Measurements from ENCODE around the gene CALML6.
"Not testable (repeated sequence)": the region's sequence is repeated elsewhere in the genome, so short reads cannot be mapped to it uniquely, and the experiment has no call there.

Gene CALML6, protein sequence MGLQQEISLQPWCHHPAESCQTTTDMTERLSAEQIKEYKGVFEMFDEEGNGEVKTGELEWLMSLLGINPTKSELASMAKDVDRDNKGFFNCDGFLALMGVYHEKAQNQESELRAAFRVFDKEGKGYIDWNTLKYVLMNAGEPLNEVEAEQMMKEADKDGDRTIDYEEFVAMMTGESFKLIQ

DNA sequence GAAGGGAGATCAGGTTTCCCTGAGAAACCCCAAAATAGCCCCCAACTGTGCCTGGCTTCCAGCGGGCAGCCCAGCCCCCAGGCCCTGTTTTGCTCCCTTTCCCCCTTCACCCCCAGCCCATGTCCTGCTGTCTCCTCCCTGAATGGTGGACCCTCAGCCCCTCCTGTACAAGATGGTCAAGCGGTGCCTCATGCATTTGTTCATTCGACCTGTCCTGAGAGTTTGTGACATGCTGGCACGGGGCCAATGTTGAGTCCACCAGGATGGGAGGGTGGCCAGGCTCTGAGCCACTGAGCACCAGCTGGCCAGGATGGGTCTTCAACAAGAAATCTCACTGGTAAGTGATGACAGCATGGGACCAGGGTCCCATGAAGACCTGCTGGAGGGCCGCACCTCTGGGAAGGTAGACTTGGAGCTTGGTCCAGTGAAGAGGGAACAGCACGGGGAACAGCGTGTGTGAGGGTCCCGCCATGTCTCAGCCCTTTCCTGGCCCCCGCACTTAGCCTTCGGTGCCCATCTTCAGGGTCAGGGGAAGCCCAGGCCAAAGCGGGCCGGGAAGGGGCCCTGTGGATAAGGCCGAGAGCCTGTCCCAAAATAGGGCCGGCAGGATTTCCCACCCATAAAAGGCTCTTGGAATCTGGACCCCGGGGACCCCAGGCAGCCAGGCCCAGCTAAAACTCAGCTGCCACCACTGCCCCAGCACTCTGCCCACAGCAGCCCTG is at the start of gene CALML6:
Gene CALML6, plus strand, starts transcription at position 290 of the 722 bp plus-strand sequence. Its CDS starts 21 bp downstream, at position 311.
- DNase-seq (ENCODE audit: low spot score), result no peak
- FAIRE-seq, result no peak

DNA sequence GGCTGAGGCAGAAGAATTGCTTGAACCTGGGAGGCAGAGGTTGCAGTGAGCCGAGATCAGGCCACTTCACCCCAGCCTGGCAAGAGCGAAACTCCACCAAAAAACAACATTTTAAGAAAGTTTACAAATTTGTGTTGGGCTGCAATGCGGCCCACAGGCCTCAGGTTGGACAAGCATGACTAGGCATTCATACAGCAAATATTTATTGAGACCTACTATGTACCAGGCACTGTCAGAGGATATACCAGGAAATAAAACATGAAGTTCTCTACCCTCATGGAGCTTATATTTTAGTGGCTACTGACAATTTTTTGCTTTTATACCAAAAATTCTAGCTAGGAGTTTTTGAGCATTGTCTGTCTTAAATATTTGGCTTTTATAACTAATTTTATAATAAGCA is 47.9 kb upstream of the CALML6 start:
- FAIRE-seq, result no peak
- no peak for DNase-seq (ENCODE audit: low spot score)

DNA sequence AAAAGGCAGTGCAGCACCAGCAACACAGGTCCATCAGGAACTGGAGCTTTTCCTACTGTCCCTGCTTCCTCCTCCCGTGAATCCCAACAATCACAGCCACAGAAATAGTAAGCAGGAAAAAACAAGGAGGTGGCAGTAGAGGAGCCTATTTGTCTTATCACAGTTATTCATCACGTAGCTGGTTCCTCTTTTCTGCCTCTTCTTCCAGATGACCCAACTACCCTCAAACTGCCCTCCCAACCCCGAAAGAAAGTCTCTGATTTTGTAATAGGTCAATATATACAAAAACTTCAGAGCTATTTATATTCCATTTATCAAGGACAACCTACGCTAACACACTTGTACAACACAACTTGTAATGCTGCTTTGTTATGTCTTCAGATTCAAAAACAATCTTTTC is 45.6 kb upstream of the CALML6 start:
- DNase-seq (ENCODE audit: low spot score) (no peak), FAIRE-seq (no peak)

DNA sequence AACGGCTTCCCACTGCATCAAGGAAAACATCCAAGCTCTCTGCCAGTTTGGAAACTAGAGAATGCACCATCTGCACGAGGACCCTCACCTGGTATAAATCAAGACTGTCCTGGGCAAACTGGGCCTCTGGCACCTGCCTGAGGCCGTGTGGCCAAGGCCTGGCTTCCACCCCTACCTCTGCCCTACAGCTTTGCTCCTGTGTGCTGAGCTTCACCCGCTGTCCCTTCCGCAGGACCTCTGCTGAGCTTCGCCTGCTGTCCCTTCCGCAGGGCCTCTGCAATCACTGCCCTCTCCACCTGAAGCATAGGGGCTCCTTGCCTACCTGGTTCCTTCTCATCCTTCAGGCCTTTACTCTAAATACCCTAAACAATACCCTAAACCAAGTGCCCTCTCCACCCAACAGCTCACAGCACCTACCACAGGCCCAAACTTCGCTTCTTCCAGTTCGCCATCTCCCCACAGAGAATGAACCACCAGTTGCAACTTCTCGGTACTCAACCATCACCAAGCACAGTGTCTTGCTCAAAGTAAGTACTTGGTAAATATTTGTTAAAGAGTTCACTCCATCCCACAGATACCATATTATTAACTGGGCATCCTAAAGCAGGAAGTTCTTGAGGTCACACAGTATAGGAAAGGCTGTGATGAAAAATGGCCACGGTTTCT is 42.6 kb upstream of the CALML6 start:
- FAIRE-seq (no peak), DNase-seq (ENCODE audit: low spot score) (no peak)

DNA sequence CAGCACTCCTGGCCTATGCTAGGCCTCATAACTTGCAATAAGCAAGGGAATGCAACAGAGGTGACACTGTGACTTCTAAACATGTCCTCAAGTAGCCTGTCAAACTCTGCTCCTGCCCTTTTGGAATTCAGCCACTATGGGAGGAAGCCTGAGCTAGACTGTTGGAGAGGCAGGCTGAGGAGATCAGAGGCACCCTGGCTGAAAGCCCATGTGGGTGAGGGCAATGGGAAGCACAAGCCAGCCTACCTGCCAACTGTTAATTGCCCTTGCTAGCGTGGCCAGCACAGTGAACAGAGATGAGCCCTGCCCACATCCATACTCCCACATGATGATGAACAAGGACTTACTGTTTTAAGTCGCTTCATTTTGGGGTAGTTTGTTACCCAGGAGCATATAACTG is 41.9 kb upstream of the CALML6 start:
- FAIRE-seq (no peak), DNase-seq (ENCODE audit: low spot score) (no peak)

DNA sequence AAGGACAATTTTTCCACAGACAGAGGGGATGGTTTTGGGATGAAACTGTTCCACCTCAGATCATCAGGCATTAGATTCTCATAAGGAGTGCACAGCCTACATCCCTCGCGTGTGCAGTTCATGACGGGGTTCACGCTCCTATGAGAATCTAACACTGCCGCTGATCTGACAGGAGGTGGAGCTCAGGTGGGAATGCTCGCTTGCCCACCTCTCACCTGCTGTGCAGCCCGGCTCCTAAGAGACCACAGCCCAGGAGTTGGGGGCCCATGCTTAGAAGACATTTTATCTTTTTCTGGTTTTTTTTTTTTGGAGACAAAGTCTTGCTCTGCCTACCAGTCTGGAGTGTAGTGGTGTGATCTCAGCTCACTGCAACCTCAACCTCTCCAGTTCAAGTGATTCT is 40.2 kb upstream of the CALML6 start:
- no peak for DNase-seq (ENCODE audit: low spot score)
- FAIRE-seq, result no peak

DNA sequence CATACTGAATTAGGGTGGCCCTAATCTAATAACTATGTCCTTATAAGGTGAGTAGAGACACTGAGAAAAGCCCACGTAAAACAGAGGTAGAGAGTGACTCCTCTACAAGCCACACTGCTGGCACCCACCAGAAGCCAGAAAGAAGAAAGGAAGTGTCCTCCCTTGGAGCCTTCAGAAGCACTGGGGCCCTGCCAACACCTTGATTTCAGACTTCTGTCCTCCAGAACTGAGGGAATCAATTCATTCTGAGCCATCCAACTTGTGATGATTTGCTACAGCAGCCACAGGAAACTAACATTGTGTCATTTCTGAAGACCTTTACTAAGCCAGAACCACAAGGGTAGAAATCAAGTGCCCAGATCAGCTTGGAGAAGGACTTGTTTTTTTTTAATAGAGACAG is 39.1 kb upstream of the CALML6 start:
- no peak for FAIRE-seq

DNA sequence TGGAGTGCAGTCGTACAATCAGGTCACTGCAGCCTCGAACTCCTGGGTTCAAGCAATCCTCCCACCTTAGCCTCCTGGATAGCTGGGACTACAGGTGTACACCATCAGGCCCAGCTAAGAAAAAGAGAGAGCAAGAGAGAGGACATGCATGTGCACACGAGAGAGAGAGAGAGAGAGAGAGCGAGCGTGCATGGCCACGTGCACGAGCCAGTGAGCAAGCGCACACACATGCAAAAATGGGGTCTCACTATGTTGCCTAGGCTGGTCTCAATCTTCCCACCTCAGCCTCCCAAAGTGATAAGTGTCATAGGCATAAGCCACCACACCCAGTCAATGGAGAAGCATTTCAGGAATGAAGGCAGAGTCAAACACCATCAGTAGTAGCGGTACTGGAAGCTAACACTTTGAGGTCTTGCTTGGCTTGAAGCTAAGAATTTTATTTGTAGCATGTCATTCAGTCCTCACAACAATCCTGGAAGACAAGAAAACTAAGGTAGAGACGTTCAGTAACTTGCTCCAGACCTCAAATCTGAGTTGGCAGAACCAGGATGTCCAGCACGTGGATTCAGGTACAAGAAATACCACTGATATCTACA is 38.6 kb upstream of the CALML6 start:
- no peak for FAIRE-seq
- DNase-seq (ENCODE audit: low spot score), result no peak

More for the DNA sequence above, 39.1 kb upstream of the CALML6 start:
- DNase-seq (ENCODE audit: low spot score), result no peak

DNA sequence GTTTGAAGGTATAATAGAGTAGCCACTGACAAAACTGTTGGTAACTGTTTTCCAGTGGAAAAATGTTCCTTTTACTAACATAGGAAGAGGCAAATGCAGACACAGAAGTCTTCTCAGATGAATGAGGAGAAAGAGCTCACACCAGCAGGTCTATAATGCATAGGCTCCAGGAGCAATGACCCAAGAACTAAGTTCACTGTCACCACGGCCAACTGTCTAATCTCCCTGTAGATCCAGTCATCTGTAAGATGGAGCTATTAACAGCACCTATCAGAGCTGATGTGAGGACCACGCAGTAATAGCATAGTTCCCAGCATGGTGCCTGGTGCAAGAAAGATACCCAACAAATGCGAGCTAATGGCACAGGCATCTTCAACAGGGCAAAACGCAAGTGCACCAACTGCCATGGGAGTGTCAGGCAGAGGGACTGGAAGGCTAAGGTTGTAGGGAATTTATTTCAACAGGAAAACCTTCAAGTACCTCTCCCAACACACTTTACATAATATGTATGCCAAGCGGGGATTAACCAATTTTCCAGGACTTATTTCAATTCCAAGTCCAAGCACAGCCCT is 37.1 kb upstream of the CALML6 start:
- DNase-seq (ENCODE audit: low spot score) (no peak), FAIRE-seq (no peak)

DNA sequence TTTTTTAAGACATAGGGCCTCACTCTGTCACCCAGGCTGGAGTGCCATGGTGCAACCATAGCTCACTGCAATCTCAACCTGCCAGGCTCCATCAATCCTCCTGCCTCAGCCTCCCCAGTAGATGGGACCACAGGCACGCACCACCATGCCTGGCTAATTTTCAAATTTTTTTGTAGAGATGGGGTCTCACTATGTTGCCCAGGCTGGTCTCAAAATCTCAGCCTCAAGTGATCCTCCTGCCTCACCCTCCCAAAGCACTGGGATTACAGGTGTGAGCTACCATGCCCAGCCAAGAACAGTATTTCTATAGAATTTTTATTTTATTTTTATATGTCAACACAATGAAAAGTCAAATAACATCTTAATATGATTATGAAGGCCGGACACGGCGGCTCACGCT is 35.1 kb upstream of the CALML6 start:
- FAIRE-seq, result no peak

DNA sequence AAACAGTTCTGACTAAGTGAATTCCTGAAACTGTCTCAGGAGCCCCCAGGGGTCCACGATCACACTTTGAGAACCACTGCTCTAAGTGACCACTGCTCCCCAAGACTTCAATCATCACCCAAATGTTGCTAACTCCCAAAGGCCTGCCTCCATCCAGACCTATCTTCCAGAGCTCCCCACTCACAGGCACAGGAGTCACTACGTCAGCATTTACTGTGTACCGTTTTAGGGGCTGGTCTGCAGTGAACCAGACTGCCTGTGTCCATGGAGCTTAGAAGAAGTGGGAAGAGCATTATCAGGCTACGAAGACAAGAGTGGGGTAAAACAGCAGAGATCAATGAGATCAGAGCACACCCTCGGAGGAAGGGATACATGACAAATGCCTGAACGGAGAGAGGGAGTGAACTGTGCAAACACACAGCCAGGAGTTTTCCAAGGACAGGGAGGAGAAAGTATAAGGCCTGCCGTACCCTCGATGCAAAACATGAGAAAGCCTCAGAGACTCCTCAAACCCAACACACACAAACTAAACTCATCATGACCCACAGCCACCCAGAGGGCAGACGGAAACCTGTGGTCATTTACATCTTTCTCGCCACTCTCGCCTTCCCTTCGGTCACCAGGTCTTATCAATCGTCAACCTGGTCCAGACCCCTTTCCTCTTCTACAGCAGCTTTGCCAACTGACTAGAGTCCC is 34.3 kb upstream of the CALML6 start:
- no peak for DNase-seq (ENCODE audit: low spot score)
- FAIRE-seq, result no peak

More for the DNA sequence above, 35.1 kb upstream of the CALML6 start:
- DNase-seq (ENCODE audit: low spot score), result no peak

DNA sequence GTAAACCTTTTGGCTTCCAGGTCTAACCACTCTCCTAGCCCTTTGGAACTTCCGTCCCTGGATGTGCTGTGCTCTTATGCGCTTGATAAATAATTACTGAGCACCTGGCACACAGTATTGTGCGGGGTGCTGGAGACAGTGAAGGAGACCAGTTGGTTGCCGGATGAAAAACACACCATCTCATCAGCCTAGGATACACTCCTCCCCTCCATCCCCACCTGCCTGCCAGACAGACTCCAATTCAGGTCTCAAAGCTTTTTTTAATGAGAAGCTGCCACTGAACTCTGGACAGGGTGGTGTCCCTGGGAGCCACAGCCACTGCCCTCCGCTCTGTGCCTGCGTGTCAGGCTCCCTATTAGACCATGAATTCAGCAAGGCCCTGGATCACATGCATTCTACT is 33.3 kb upstream of the CALML6 start:
- no peak for FAIRE-seq
- no peak for DNase-seq (ENCODE audit: low spot score)

DNA sequence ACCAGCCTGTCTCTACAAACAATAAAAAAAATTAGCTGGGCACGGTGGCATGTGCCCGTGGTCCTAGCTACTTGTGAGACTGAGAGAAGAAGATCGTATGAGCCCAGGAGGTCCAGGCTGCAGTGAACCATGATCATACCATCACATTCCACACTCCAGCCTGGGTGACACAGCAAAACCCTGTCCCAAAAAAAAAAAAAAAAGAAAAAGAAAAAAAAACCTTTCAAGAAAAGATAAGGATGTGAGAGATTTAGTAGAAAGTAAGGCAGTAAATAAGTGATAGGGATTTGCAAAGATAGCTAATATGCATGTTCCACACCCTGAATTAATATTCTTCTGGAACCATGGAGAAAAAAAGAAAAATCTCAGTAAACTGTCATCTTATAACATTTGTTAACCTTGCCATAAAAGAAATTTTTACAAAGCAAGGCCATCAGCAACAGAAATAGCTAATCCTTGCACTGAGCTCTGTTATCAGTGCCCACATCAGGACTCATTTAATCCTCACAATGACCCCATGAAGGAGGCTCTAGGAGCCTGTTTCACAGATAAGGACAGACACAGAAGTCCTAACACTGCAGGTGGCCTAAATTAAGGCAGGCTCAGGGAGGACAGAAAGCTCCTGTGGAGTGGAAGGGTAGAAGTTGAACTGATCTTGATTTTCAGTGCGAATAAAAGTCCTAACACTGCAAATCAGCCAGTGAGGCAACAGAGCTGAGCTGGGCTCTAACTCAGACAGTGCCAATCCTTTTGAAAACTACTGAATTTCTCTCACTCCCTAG is 31.8 kb upstream of the CALML6 start:
- DNase-seq (ENCODE audit: low spot score) (no peak), FAIRE-seq (peak; percentile 65)

DNA sequence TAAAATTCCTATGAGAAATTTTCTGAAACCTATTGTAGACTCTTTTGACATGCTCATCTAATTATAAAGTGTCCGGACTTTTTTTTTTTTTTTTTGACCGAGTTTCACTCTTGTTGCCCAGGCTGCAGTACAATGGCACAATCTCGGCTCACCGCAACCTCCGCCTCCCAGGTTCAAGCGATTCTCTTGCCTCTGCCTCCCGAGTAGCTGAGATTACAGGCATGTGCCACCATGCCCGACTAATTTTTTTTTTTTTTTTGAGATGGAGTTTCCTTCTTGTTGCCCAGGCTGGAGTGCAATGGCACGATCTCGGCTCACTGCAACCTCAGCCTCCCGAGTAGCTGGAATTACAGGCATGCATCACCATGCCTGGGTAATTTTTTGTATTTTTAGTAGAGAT is 31.2 kb upstream of the CALML6 start:
- DNase-seq (ENCODE audit: low spot score); FAIRE-seq: not testable (repeated sequence)

DNA sequence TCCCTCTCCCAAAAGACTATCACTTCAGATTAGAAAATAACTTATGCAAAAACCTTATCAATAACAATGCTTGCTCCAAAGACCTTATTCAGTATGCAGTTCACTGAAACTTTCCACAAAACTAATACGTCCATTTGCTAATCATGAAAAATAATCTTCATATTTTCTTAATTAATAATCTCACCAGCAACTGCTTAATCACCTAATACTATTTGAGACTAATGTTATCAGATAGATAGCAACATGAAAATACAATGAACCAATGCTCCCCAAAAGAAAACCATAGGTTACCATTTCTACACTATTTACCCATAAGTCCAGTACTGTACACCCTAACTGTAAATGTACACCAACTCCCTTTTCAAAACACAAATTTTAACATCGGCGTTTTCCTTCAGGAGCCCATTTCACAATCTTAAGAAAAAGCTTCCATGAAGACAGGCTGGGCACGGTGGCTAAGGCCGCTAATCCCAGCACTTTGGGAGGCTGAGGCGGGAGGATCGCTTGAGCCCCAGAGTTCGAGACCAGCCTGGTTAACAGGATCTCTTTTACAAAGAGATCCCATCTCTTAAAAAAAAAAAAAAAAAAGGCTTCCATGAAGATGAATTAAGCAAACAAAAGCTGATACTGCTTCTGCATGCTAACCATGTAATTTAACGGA is 25.8 kb upstream of the CALML6 start:
- FAIRE-seq (no peak), DNase-seq (ENCODE audit: low spot score) (no peak)

DNA sequence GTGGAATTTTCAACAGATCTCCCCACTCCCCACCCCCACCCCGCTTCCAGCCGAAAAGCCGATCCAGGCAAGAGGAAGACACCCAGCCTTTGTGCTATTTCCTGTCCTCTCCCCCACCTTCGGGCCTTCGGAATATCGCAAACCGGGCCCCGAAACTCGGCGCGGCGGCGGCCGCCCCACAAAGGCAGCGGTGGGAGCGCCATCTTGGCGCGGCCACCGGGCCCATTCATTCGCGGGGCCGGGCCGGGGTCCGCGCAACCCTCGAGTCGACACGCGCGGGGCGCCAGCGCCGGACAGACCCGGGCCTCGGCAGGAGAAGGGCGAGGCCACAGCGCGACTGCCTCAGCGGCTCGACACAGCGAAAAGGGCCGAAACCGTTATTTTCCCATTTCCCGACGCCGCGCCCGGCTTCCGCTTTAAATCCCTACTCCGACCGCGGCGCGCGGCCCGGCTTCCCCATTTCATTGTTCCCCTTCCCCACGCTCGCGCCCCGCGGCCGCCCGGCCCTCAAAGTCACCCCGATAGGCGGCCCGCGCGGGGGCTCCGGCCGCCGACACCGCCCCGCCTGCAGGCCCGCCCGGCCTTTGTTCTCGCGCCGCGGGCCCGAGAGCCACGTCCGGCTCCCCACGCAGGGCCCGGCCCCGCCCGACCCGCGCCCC is 25.1 kb upstream of the CALML6 start:
- FAIRE-seq, result no peak
- no peak for DNase-seq (ENCODE audit: low spot score)

DNA sequence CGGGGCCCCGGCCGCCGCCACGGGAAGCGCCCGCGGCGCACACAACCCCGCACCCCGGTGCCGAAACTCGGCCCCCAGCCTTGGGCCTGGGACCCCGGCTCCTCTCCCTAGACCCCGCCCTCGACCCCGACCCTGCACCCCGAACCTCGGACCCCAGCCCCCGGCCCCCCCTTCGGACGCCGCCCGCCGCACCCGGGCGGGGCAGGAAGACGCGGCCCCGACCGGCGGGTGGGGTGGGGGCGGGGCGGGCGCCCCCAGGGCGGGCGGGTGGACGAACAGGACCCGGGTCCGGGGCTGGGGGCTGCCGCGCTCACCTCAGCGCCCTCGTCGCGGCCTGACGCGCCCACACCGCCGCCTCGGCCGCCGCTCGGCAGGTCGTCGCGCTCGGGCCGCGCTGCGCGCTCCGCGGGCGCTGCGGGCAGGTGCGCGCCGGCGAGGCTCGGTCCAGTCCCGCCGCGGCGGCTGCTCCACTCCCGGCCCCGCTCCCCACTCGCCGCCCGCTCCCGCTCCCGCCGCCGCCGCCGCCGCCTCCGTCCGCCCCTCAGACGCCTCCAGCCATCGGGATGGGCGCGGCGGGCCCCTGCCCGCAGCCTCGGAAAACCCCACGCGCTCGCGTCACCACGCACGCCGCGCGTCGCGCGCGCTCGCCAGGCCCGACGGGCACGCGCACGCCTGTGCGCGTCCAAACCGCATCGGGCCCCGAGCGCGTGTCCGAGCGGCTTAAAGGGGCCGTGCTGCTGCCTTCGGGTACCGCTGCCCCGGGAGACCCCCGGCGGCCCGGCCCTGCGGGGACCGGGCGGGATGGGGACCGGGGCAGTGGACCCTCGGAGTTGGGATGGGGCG is 24.3 kb upstream of the CALML6 start, which contains the start of gene GNB1:
Gene GNB1, minus strand, starts transcription at position 582 of the 843 bp plus-strand sequence. CDS start 65,634 bp downstream, outside the sequence.
- DNase-seq (ENCODE audit: low spot score), result peak; percentile 65
- no peak for FAIRE-seq

DNA sequence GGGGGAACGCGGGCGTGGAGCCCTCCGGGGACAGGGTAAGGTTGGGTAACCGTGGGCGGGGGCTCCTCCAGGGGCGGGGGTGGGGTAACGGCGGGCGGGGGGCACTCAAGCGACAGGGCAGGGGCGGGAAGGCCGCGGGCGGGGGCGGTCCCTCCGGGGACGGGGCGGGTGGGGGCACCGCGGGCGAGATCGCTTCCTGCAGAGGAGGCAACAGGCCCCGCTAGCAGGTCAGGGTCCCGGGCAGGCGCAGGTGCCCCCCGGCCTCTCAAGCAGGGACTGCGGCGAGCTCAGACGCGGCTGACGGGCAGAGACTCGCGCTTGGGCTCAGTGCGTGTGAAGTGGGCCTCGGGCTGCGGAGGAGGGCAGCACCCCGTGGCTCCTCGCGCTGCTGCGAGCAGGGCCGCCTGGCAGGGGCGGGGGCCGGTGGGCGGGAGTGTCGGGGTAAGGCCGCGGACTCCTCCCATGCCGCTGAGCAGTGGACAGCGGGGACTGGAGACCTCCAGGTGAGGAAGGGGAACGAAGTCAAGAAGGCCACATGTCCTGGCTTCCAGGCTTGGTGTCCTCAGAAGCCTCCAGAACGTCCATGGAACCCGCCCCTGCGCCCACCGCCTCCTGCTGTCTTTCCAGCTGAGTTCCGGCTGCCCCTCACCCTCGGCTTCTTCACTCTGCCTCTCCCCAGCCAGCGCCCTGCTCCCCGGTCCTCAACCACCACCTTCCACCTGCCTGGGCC is 23.5 kb upstream of the CALML6 start:
- DNase-seq (ENCODE audit: low spot score), result no peak
- FAIRE-seq, result no peak

Data from RCC 7860 (cell line).